ENCODE results near the gene NRXN3. TPM values are rescaled to one million over a fixed set of nuclear protein-coding genes. Genes with fewer than 3 reads are reported as not detected.

The NRXN3 gene
- total and polyA plus RNA-seq, 2 experiments from 2014 or later, result 1.0 to 1.8 TPM

DNA sequence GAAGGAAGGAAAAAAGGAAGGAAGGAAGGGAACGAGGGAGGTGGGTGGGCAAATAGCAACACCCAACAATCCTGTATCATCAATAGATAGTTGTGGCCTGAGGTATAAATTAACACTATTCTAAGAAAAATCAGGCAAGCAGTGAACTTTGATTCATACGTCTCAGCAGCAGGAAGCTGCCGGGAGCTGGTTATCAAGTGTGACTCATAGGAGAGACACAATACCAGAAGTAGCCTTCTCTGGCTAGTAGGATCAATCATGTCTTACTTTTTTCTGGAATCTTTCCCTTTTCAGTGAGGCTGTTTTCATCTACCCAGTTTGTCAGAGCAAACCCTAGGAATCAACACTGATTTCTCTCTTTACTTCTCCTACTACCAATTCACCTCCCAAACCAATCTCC lies 780.5 kb downstream of the NRXN3 start:
- no peak for ATAC-seq
- no peaks in the 10 kb centered on the region for H3K4me1 ChIP-seq (ENCODE audit: insufficient read depth)
- no peaks in the 10 kb centered on the region for H3K27me3 Mint-ChIP-seq (ENCODE audit: insufficient read depth, low read depth, poor library complexity)
- H3K27ac Mint-ChIP-seq, result no peak overlapping the region
- H3K4me1 Mint-ChIP-seq, result no peaks in the 10 kb centered on the region
- H3K9me2 ChIP-seq (ENCODE audit: insufficient read depth), result no peaks in the 10 kb centered on the region
- H3K27ac ChIP-seq (ENCODE audit: low read depth), result no peak overlapping the region
- no peaks in the 10 kb centered on the region for H3K9me3 Mint-ChIP-seq
- H3K36me3 ChIP-seq (ENCODE audit: insufficient read depth), result no peaks in the 10 kb centered on the region
- no peak overlapping the region for H2AFZ ChIP-seq
- no peaks in the 10 kb centered on the region for H4K20me1 ChIP-seq (replicated peaks; ENCODE audit: insufficient read depth)
- TF ChIP-seq CREB1 (CRISPR knock-in tag; IDR thresholded peaks at IDR 0.05; ENCODE audit: low read depth) (no peak), EZH2 (IDR thresholded peaks at IDR 0.05; ENCODE audit: low read depth, unreplicated experiment) (no peak), EZH2phosphoT487 (IDR thresholded peaks at IDR 0.05; ENCODE audit: unreplicated experiment) (no peak), POLR2AphosphoS5 (IDR thresholded peaks at IDR 0.05; ENCODE audit: low read depth) (no peak), STAT1 (IDR thresholded peaks at IDR 0.05; ENCODE audit: unreplicated experiment) (no peak), ZNF331 (CRISPR knock-in tag; IDR thresholded peaks at IDR 0.05; ENCODE audit: low read depth) (no peak), ZNF114 (CRISPR knock-in tag; IDR thresholded peaks at IDR 0.05) (no peak), JUNB (IDR thresholded peaks at IDR 0.05; ENCODE audit: unreplicated experiment) (no peak)
- TF ChIP-seq, protein P1, sequence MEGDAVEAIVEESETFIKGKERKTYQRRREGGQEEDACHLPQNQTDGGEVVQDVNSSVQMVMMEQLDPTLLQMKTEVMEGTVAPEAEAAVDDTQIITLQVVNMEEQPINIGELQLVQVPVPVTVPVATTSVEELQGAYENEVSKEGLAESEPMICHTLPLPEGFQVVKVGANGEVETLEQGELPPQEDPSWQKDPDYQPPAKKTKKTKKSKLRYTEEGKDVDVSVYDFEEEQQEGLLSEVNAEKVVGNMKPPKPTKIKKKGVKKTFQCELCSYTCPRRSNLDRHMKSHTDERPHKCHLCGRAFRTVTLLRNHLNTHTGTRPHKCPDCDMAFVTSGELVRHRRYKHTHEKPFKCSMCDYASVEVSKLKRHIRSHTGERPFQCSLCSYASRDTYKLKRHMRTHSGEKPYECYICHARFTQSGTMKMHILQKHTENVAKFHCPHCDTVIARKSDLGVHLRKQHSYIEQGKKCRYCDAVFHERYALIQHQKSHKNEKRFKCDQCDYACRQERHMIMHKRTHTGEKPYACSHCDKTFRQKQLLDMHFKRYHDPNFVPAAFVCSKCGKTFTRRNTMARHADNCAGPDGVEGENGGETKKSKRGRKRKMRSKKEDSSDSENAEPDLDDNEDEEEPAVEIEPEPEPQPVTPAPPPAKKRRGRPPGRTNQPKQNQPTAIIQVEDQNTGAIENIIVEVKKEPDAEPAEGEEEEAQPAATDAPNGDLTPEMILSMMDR (conservative IDR thresholded peaks at IDR 0.05; ENCODE audit: low read depth in 2 of 2), result no peak
- TF ChIP-seq, protein P2, sequence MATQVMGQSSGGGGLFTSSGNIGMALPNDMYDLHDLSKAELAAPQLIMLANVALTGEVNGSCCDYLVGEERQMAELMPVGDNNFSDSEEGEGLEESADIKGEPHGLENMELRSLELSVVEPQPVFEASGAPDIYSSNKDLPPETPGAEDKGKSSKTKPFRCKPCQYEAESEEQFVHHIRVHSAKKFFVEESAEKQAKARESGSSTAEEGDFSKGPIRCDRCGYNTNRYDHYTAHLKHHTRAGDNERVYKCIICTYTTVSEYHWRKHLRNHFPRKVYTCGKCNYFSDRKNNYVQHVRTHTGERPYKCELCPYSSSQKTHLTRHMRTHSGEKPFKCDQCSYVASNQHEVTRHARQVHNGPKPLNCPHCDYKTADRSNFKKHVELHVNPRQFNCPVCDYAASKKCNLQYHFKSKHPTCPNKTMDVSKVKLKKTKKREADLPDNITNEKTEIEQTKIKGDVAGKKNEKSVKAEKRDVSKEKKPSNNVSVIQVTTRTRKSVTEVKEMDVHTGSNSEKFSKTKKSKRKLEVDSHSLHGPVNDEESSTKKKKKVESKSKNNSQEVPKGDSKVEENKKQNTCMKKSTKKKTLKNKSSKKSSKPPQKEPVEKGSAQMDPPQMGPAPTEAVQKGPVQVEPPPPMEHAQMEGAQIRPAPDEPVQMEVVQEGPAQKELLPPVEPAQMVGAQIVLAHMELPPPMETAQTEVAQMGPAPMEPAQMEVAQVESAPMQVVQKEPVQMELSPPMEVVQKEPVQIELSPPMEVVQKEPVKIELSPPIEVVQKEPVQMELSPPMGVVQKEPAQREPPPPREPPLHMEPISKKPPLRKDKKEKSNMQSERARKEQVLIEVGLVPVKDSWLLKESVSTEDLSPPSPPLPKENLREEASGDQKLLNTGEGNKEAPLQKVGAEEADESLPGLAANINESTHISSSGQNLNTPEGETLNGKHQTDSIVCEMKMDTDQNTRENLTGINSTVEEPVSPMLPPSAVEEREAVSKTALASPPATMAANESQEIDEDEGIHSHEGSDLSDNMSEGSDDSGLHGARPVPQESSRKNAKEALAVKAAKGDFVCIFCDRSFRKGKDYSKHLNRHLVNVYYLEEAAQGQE (IDR thresholded peaks at IDR 0.05; ENCODE audit: unreplicated experiment), result no peak
- TF ChIP-seq, protein P3, sequence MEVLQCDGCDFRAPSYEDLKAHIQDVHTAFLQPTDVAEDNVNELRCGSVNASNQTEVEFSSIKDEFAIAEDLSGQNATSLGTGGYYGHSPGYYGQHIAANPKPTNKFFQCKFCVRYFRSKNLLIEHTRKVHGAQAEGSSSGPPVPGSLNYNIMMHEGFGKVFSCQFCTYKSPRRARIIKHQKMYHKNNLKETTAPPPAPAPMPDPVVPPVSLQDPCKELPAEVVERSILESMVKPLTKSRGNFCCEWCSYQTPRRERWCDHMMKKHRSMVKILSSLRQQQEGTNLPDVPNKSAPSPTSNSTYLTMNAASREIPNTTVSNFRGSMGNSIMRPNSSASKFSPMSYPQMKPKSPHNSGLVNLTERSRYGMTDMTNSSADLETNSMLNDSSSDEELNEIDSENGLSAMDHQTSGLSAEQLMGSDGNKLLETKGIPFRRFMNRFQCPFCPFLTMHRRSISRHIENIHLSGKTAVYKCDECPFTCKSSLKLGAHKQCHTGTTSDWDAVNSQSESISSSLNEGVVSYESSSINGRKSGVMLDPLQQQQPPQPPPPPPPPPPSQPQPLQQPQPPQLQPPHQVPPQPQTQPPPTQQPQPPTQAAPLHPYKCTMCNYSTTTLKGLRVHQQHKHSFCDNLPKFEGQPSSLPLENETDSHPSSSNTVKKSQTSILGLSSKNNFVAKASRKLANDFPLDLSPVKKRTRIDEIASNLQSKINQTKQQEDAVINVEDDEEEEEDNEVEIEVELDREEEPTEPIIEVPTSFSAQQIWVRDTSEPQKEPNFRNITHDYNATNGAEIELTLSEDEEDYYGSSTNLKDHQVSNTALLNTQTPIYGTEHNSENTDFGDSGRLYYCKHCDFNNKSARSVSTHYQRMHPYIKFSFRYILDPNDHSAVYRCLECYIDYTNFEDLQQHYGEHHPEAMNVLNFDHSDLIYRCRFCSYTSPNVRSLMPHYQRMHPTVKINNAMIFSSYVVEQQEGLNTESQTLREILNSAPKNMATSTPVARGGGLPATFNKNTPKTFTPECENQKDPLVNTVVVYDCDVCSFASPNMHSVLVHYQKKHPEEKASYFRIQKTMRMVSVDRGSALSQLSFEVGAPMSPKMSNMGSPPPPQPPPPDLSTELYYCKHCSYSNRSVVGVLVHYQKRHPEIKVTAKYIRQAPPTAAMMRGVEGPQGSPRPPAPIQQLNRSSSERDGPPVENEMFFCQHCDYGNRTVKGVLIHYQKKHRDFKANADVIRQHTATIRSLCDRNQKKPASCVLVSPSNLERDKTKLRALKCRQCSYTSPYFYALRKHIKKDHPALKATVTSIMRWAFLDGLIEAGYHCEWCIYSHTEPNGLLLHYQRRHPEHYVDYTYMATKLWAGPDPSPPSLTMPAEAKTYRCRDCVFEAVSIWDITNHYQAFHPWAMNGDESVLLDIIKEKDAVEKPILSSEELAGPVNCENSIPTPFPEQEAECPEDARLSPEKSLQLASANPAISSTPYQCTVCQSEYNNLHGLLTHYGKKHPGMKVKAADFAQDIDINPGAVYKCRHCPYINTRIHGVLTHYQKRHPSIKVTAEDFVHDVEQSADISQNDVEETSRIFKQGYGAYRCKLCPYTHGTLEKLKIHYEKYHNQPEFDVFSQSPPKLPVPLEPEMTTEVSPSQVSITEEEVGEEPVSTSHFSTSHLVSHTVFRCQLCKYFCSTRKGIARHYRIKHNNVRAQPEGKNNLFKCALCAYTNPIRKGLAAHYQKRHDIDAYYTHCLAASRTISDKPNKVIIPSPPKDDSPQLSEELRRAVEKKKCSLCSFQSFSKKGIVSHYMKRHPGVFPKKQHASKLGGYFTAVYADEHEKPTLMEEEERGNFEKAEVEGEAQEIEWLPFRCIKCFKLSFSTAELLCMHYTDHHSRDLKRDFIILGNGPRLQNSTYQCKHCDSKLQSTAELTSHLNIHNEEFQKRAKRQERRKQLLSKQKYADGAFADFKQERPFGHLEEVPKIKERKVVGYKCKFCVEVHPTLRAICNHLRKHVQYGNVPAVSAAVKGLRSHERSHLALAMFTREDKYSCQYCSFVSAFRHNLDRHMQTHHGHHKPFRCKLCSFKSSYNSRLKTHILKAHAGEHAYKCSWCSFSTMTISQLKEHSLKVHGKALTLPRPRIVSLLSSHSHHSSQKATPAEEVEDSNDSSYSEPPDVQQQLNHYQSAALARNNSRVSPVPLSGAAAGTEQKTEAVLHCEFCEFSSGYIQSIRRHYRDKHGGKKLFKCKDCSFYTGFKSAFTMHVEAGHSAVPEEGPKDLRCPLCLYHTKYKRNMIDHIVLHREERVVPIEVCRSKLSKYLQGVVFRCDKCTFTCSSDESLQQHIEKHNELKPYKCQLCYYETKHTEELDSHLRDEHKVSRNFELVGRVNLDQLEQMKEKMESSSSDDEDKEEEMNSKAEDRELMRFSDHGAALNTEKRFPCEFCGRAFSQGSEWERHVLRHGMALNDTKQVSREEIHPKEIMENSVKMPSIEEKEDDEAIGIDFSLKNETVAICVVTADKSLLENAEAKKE (CRISPR knock-in tag; IDR thresholded peaks at IDR 0.05), result no peak
- H3K27me3 ChIP-seq (ENCODE audit: insufficient read depth), result no peaks in the 10 kb centered on the region
- no peaks in the 10 kb centered on the region for H3F3A ChIP-seq (replicated peaks; ENCODE audit: low read depth)
- no peak overlapping the region for H3K4me2 ChIP-seq
- H3K4me3 ChIP-seq, result no peak overlapping the region
- H3K79me2 ChIP-seq (replicated peaks; ENCODE audit: insufficient read depth), result no peaks in the 10 kb centered on the region
- no peak for DNase-seq (ENCODE audit: low spot score)
- H3K4me3 Mint-ChIP-seq, result no peak overlapping the region
- H3K36me3 Mint-ChIP-seq (ENCODE audit: low read depth), result no peaks in the 10 kb centered on the region

Data from GM23338 (cell line).